ENCODE results near the gene ZDHHC11. TPM values are rescaled to one million over a fixed set of nuclear protein-coding genes. Genes with fewer than 3 reads are reported as not detected.
"Not testable (repeated sequence)": the region's sequence is repeated elsewhere in the genome, so short reads cannot be mapped to it uniquely, and the experiment has no call there.

Gene ZDHHC11
- total and polyA plus RNA-seq, 5 donors from 2014 or later = 18.3 TPM; not detected in 4

DNA sequence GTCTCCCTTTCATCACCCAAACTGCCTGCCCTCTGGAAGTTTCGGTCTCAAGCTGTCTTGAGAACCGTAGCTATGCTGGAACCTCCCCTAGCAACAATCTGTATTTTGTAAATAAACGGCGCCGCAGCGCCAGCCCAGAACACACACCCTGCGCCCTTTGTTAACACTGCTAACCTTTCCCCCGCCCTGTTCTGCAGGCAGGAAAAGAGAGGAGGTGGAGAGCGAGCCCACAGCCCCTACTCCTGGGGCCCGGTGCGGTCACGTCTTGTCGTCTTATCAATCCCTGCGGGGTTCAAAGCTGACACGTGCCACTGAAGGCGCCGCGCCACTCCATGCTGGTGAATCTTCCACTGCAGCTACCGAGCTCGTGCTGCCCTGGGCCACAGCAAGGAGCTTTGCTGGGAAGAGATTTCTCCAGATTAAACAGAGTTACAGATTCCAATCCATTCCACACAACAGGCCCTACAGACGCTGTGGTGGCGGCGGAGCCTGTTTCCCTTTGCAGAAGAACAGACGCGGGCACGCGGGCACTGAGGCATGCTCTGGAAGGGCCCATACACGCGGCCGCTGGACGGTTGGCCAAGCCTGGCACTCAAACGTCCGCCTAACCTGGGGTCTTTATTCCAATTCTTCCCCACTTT lies 91.6 kb downstream of the ZDHHC11 start:
- H3K27ac Mint-ChIP-seq = peak overlapping the region; percentile 8 to 85 (median 76)

DNA sequence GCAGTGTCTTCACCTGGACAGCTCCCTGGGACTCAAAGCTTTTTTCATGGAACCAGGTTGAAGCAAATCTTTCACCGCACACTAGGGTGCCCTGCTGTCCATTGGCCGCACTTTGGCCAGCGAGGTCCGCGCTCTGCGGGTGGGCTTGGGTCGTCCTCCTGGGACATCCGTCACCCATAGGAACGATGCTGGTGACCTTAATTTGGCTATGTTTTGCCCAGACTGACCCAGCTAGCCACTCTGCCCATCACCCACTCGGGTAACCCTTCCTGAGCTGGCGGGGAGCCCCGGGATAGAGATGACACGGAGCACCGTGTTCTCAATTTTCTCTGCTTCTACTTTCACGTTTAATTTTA lies 92.1 kb downstream of the ZDHHC11 start:
- Histone ChIP-seq H3K4me3 (ENCODE audit: low read depth, low read length) (peak overlapping the region; percentile 18), H3K36me3 (ENCODE audit: control insufficient read depth, insufficient read depth, low read length) (no peaks in the 10 kb centered on the region), H3K27ac (ENCODE audit: insufficient read depth, low read length, poor library complexity, severe bottlenecking) (peak overlapping the region; percentile 51), H3K9me3 (ENCODE audit: control insufficient read depth in 2 of 2, low read length in 2 of 2) (no peaks in the 10 kb centered on the region), H3K27me3 (ENCODE audit: control insufficient read depth, insufficient read depth, low read length) (no peaks in the 10 kb centered on the region), H3K4me1 (ENCODE audit: control insufficient read depth, insufficient read depth, low read length, poor library complexity, severe bottlenecking) (peaks cover 25% of the 10 kb centered on the region)
- no peak for ATAC-seq (ENCODE audit: low read depth in 2 of 2)
- Mint-ChIP-seq H3K4me1 (peaks cover 7 to 14% (median 10%) of the 10 kb centered on the region in 4 donors), H3K36me3 (no peaks in the 10 kb centered on the region), H3K9me3 (no peaks in the 10 kb centered on the region), H3K27ac (peak overlapping the region in 2 of 3 donors; percentile 76 to 85), H3K4me3 (peak overlapping the region; percentile 60 to 85 (median 68)), H3K27me3 (no peaks in the 10 kb centered on the region)
- DNase-seq = no peak

More for the DNA sequence above, 91.6 kb downstream of the ZDHHC11 start:
- peak; percentile 44 to 46 for ATAC-seq (ENCODE audit: low read depth in 2 of 2)
- peaks cover 7 to 12% (median 9%) of the 10 kb centered on the region in 4 donors for H3K4me1 Mint-ChIP-seq
- peak overlapping the region; percentile 60 to 85 (median 68) for H3K4me3 Mint-ChIP-seq
- no peaks in the 10 kb centered on the region for H3K9me3 Mint-ChIP-seq
- Histone ChIP-seq H3K27ac (ENCODE audit: insufficient read depth, low read length, poor library complexity, severe bottlenecking) (peak overlapping the region; percentile 41), H3K9me3 (ENCODE audit: control insufficient read depth in 2 of 2, low read length in 2 of 2) (no peaks in the 10 kb centered on the region), H3K36me3 (ENCODE audit: control insufficient read depth, insufficient read depth, low read length) (no peaks in the 10 kb centered on the region), H3K4me1 (ENCODE audit: control insufficient read depth, insufficient read depth, low read length, poor library complexity, severe bottlenecking) (peaks cover 25% of the 10 kb centered on the region), H3K4me3 (ENCODE audit: low read depth, low read length) (peak overlapping the region; percentile 18), H3K27me3 (ENCODE audit: control insufficient read depth, insufficient read depth, low read length) (no peaks in the 10 kb centered on the region)
- no peaks in the 10 kb centered on the region for H3K36me3 Mint-ChIP-seq
- DNase-seq = peak in 2 of 3 donors; percentile 42 to 54
- no peaks in the 10 kb centered on the region for H3K27me3 Mint-ChIP-seq

DNA sequence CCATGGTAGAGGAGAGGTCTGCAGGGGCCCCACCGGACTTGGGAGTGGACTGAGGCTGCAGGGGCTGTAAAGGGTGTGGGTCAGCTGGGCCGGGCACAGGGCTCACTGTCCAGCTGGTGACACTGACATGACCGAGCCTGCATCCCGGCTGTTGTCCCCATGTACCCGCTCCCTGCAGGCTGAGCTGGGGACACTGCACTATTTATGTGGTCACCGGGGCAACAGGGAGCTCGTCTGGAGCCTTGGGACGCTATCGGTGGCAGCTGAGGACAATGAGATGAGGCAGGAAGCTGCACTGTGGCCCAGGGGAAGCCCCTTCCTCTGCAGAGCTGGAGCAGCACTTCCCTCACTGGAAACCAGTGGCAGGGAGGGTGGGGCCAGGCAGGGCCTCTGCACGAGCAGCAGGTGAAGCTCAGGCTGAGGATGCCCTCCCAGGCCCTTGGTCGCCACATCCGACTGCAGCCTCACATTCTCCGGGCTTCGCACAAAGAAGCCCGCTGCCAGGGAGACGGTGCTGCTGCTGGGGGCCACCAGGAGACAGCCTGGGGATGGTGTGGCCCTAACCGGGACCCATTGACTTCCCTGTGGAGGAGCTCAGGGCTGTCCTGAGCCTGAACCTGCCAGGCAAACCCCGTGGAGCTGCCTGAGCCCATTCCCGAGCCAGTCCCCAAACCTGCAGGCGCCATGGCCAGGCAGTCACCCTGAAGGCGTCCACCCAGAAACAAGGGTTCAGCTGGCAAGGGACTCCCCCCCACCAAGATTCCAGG lies 92.7 kb downstream of the ZDHHC11 start:
- peaks cover 7 to 14% (median 10%) of the 10 kb centered on the region in 4 donors for H3K4me1 Mint-ChIP-seq

DNA sequence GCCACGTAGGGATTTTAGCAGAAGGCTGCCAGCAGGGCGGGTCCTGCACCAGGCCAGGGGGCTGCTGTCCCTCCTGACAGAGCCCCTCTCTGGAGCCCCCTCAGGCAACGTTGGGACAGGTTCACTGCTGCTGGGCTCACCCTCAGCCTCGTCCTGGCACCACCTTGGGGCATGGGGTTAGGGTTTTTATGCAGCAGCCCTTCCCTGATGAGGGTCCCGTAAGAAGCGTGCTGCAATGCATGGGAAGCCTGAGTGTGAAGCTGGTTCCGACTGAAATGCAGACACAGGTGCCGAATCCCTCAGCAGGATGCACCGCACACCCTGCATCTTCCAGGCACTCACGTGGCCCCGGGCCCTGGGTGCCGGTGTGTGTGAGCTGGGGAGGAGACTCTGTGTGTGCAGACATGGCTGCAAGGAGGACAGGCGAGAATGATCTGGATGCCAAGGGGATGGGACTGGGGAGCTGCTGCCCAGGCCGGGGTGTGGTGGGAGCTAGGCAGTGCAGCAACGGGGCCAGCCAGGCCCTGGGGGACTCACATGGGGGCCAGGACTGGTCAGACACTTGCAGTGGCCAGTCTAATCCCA lies 93.3 kb downstream of the ZDHHC11 start:
- Mint-ChIP-seq H3K27ac (peak overlapping the region in 2 of 3 donors; percentile 15 to 36), H3K9me3 (no peaks in the 10 kb centered on the region), H3K36me3 (no peaks in the 10 kb centered on the region), H3K4me1 (peaks cover 7 to 14% (median 10%) of the 10 kb centered on the region in 4 donors), H3K27me3 (no peaks in the 10 kb centered on the region), H3K4me3 (no peak overlapping the region)
- Histone ChIP-seq H3K36me3 (ENCODE audit: control insufficient read depth, insufficient read depth, low read length) (no peaks in the 10 kb centered on the region), H3K27me3 (ENCODE audit: control insufficient read depth, insufficient read depth, low read length) (no peaks in the 10 kb centered on the region), H3K4me1 (ENCODE audit: control insufficient read depth, insufficient read depth, low read length, poor library complexity, severe bottlenecking) (peaks cover 25% of the 10 kb centered on the region), H3K27ac (ENCODE audit: insufficient read depth, low read length, poor library complexity, severe bottlenecking) (no peak overlapping the region), H3K4me3 (ENCODE audit: low read depth, low read length) (no peak overlapping the region), H3K9me3 (ENCODE audit: control insufficient read depth in 2 of 2, low read length in 2 of 2) (no peaks in the 10 kb centered on the region)
- no peak for ATAC-seq (ENCODE audit: low read depth in 2 of 2)
- DNase-seq = no peak

More for the DNA sequence above, 92.7 kb downstream of the ZDHHC11 start:
- peak overlapping the region in 2 of 4 donors; percentile 38 to 60 for H3K4me3 Mint-ChIP-seq
- no peaks in the 10 kb centered on the region for H3K36me3 ChIP-seq (ENCODE audit: control insufficient read depth, insufficient read depth, low read length)
- no peaks in the 10 kb centered on the region for H3K9me3 Mint-ChIP-seq
- no peaks in the 10 kb centered on the region for H3K36me3 Mint-ChIP-seq
- ATAC-seq (ENCODE audit: low read depth in 2 of 2) = peak; percentile 21 to 35
- no peaks in the 10 kb centered on the region for H3K27me3 Mint-ChIP-seq
- H3K4me3 ChIP-seq (ENCODE audit: low read depth, low read length) = no peak overlapping the region
- H3K27ac Mint-ChIP-seq = peak overlapping the region; percentile 15 to 85 (median 76)
- H3K27ac ChIP-seq (ENCODE audit: insufficient read depth, low read length, poor library complexity, severe bottlenecking) = peak overlapping the region; percentile 51
- no peak for DNase-seq
- H3K4me1 ChIP-seq (ENCODE audit: control insufficient read depth, insufficient read depth, low read length, poor library complexity, severe bottlenecking) = peaks cover 25% of the 10 kb centered on the region
- H3K27me3 ChIP-seq (ENCODE audit: control insufficient read depth, insufficient read depth, low read length) = no peaks in the 10 kb centered on the region
- H3K9me3 ChIP-seq (ENCODE audit: control insufficient read depth in 2 of 2, low read length in 2 of 2) = no peaks in the 10 kb centered on the region

DNA sequence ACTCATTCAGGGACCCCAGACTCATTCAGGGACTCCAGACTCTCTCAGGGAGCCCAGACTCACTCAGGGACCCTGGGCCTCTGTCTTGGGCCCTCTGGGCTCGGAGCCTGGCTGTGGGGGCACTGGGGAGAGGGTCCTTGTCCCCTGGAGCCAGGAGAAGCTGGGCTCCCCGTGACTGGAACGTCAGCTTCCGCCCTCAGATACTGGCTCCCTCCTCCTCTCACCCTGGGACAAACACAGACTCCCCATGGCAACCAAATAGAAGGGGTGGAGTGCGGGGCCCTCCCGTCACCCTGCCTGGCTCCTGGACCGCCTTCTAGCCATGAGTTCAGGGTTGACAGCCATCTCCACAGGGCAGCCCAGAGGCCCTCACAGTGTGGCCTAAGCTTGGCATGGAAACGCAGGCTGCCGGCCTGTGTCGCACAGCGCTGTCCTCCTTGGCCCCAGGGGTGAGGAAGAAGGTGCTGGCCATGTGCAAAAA lies 93.9 kb downstream of the ZDHHC11 start:
- Mint-ChIP-seq H3K4me1 (peaks cover 7 to 14% (median 10%) of the 10 kb centered on the region in 4 donors), H3K27ac (peak overlapping the region in 2 of 3 donors; percentile 12 to 36), H3K27me3 (no peaks in the 10 kb centered on the region), H3K4me3 (no peak overlapping the region), H3K36me3 (no peaks in the 10 kb centered on the region), H3K9me3 (no peaks in the 10 kb centered on the region)
- Histone ChIP-seq H3K27ac (ENCODE audit: insufficient read depth, low read length, poor library complexity, severe bottlenecking) (no peak overlapping the region), H3K4me3 (ENCODE audit: low read depth, low read length) (no peak overlapping the region), H3K4me1 (ENCODE audit: control insufficient read depth, insufficient read depth, low read length, poor library complexity, severe bottlenecking) (peaks cover 25% of the 10 kb centered on the region), H3K36me3 (ENCODE audit: control insufficient read depth, insufficient read depth, low read length) (no peaks in the 10 kb centered on the region), H3K27me3 (ENCODE audit: control insufficient read depth, insufficient read depth, low read length) (no peaks in the 10 kb centered on the region), H3K9me3 (ENCODE audit: control insufficient read depth in 2 of 2, low read length in 2 of 2) (no peaks in the 10 kb centered on the region)
- no peak for DNase-seq
- ATAC-seq (ENCODE audit: low read depth in 2 of 2) = no peak

DNA sequence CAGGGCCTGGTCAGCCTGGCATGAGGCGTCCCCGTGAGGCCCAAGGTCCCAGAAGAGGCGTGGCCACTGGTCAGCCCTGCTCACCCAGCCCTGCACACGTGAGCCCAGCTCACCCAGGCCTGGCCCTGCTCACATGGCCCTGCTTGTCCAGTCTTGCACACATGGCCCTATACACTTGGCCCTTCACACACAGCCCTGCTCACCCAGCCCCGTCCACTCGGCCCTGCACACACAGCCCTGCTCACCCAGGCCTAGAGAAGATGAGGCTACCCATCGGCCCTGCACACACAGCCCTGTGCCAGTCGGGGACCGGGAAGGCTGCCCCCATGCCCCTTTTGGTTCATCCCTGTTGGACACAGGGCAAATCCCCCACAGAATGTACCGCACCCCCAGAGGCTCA lies 94.6 kb downstream of the ZDHHC11 start:
- Mint-ChIP-seq H3K4me3 (no peak overlapping the region), H3K36me3 (no peaks in the 10 kb centered on the region), H3K9me3 (no peaks in the 10 kb centered on the region), H3K27me3 (no peaks in the 10 kb centered on the region), H3K4me1 (peaks cover 7 to 14% (median 10%) of the 10 kb centered on the region in 4 donors), H3K27ac (no peak overlapping the region)
- Histone ChIP-seq H3K27me3 (ENCODE audit: control insufficient read depth, insufficient read depth, low read length) (no peaks in the 10 kb centered on the region), H3K27ac (ENCODE audit: insufficient read depth, low read length, poor library complexity, severe bottlenecking) (no peak overlapping the region), H3K36me3 (ENCODE audit: control insufficient read depth, insufficient read depth, low read length) (no peaks in the 10 kb centered on the region), H3K4me3 (ENCODE audit: low read depth, low read length) (no peak overlapping the region), H3K9me3 (ENCODE audit: control insufficient read depth in 2 of 2, low read length in 2 of 2) (no peaks in the 10 kb centered on the region), H3K4me1 (ENCODE audit: control insufficient read depth, insufficient read depth, low read length, poor library complexity, severe bottlenecking) (peaks cover 25% of the 10 kb centered on the region)
- no peak for ATAC-seq (ENCODE audit: low read depth in 2 of 2)
- no peak for DNase-seq

DNA sequence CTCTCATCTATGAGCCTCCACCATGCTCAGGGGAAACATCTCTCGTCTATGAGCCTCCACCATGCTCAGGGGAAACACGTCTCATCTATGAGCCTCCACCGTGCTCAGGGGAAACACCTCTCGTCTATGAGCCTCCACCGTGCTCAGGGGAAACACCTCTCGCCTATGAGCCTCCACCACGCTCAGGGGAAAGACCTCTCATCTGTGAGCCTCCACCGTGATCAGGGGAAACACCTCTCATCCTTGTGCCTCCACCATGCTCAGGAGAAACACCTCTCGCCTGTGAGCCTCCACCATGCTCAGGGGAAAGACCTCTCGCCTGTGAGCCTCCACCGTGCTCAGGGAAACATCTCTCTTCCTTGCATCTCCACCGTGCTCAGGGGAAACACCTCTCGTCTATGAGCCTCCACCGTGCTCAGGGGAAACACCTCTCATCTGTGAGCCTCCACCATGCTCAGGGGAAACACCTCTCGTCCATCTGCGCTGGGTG lies 96.6 kb downstream of the ZDHHC11 start:
- not testable (repeated sequence) for H3K4me3 ChIP-seq (ENCODE audit: low read depth, low read length); H3K27me3 Mint-ChIP-seq; H3K9me3 Mint-ChIP-seq; H3K27me3 ChIP-seq (ENCODE audit: control insufficient read depth, insufficient read depth, low read length); H3K4me3 Mint-ChIP-seq; H3K9me3 ChIP-seq (ENCODE audit: control insufficient read depth in 2 of 2, low read length in 2 of 2); DNase-seq; H3K27ac ChIP-seq (ENCODE audit: insufficient read depth, low read length, poor library complexity, severe bottlenecking); H3K36me3 Mint-ChIP-seq; ATAC-seq (ENCODE audit: low read depth in 2 of 2); H3K36me3 ChIP-seq (ENCODE audit: control insufficient read depth, insufficient read depth, low read length)
- peaks cover 19% of the 10 kb centered on the region for H3K4me1 ChIP-seq (ENCODE audit: control insufficient read depth, insufficient read depth, low read length, poor library complexity, severe bottlenecking)
- Mint-ChIP-seq H3K4me1 (peaks cover 4 to 11% (median 7%) of the 10 kb centered on the region in 4 donors), H3K27ac (peak overlapping the region in 2 of 3 donors; percentile 16 to 33)
